ENCODE results near the gene REELD1.

Gene REELD1

GRCh38 chr4:146244496-146244895 lies 30.2 kb downstream of the REELD1 start:
- TF ChIP-seq FOXP2 (optimal IDR thresholded peaks at IDR 0.05; ENCODE audit: borderline replicate concordance, extremely low read depth, extremely low read length, insufficient read depth) (no peak), POLR2AphosphoS5 (IDR thresholded peaks at IDR 0.05; ENCODE audit: low read depth, low read length) (no peak), REST (IDR thresholded peaks at IDR 0.05; ENCODE audit: insufficient read depth in 1 of 2, low read depth in 2 of 2, low read length in 2 of 2) (no peak), TAF1 (IDR thresholded peaks at IDR 0.05; ENCODE audit: borderline replicate concordance, insufficient read depth, low read length) (no peak), SIN3A (IDR thresholded peaks at IDR 0.05; ENCODE audit: borderline replicate concordance, insufficient read depth, low read length) (no peak)

- no peak for TF ChIP-seq SIN3A (IDR thresholded peaks at IDR 0.05; ENCODE audit: borderline replicate concordance, insufficient read depth, low read length)
- no peak for TF ChIP-seq FOXP2 (optimal IDR thresholded peaks at IDR 0.05; ENCODE audit: borderline replicate concordance, extremely low read depth, extremely low read length, insufficient read depth)
- TF ChIP-seq TAF1 (IDR thresholded peaks at IDR 0.05; ENCODE audit: borderline replicate concordance, insufficient read depth, low read length) = no peak
- TF ChIP-seq REST (IDR thresholded peaks at IDR 0.05; ENCODE audit: insufficient read depth in 1 of 2, low read depth in 2 of 2, low read length in 2 of 2) = no peak
- TF ChIP-seq POLR2AphosphoS5 (IDR thresholded peaks at IDR 0.05; ENCODE audit: low read depth, low read length) = no peak
Measured at GRCh38 chr4:146245246-146245645, 30.9 kb downstream of the REELD1 start.

GRCh38 chr4:146245850-146246249 lies 31.5 kb downstream of the REELD1 start:
- no peak for TF ChIP-seq REST (IDR thresholded peaks at IDR 0.05; ENCODE audit: insufficient read depth in 1 of 2, low read depth in 2 of 2, low read length in 2 of 2)
- no peak for TF ChIP-seq POLR2AphosphoS5 (IDR thresholded peaks at IDR 0.05; ENCODE audit: low read depth, low read length)
- no peak for TF ChIP-seq TAF1 (IDR thresholded peaks at IDR 0.05; ENCODE audit: borderline replicate concordance, insufficient read depth, low read length)
- TF ChIP-seq FOXP2 (optimal IDR thresholded peaks at IDR 0.05; ENCODE audit: borderline replicate concordance, extremely low read depth, extremely low read length, insufficient read depth) = no peak
- no peak for TF ChIP-seq SIN3A (IDR thresholded peaks at IDR 0.05; ENCODE audit: borderline replicate concordance, insufficient read depth, low read length)

GRCh38 chr4:146246381-146246780 lies 32.0 kb downstream of the REELD1 start:
- TF ChIP-seq REST (IDR thresholded peaks at IDR 0.05; ENCODE audit: insufficient read depth in 1 of 2, low read depth in 2 of 2, low read length in 2 of 2) = no peak
- no peak for TF ChIP-seq FOXP2 (optimal IDR thresholded peaks at IDR 0.05; ENCODE audit: borderline replicate concordance, extremely low read depth, extremely low read length, insufficient read depth)
- TF ChIP-seq TAF1 (IDR thresholded peaks at IDR 0.05; ENCODE audit: borderline replicate concordance, insufficient read depth, low read length) = no peak
- no peak for TF ChIP-seq SIN3A (IDR thresholded peaks at IDR 0.05; ENCODE audit: borderline replicate concordance, insufficient read depth, low read length)
- no peak for TF ChIP-seq POLR2AphosphoS5 (IDR thresholded peaks at IDR 0.05; ENCODE audit: low read depth, low read length)

GRCh38 chr4:146247356-146247755 lies 33.0 kb downstream of the REELD1 start:
- TF ChIP-seq FOXP2 (optimal IDR thresholded peaks at IDR 0.05; ENCODE audit: borderline replicate concordance, extremely low read depth, extremely low read length, insufficient read depth) (no peak), TAF1 (IDR thresholded peaks at IDR 0.05; ENCODE audit: borderline replicate concordance, insufficient read depth, low read length) (no peak), SIN3A (IDR thresholded peaks at IDR 0.05; ENCODE audit: borderline replicate concordance, insufficient read depth, low read length) (no peak), REST (IDR thresholded peaks at IDR 0.05; ENCODE audit: insufficient read depth in 1 of 2, low read depth in 2 of 2, low read length in 2 of 2) (no peak), POLR2AphosphoS5 (IDR thresholded peaks at IDR 0.05; ENCODE audit: low read depth, low read length) (no peak)
